ENCODE data around the gene SEMA7A. TPM values are rescaled to one million over a fixed set of nuclear protein-coding genes. Genes with fewer than 3 reads are reported as not detected.

The SEMA7A gene
- total and polyA plus RNA-seq, 4 donors: 4.2 to 15.0 (median 6.8) TPM

- peaks cover 0 to 4% (median 0%) of the 10 kb centered on the region in 5 donors for H3K4me1 ChIP-seq (ENCODE audit: control insufficient read depth in 5 of 5, insufficient read depth in 5 of 5, low read length in 5 of 5)
- WGBS, 2 donors: 72 to 85% methylated on average over 14 of the region's 14 CpGs
- H3K4me3 ChIP-seq: no peak overlapping the region
- no peak for TF ChIP-seq CTCF (IDR thresholded peaks at IDR 0.05; ENCODE audit: control extremely low read depth, extremely low read depth)
- H3K27me3 ChIP-seq (ENCODE audit: control insufficient read depth in 3 of 3, insufficient read depth in 3 of 3, low read length in 2 of 3): no peaks in the 10 kb centered on the region
- DNase-seq (no peak), ATAC-seq (ENCODE audit: insufficient read depth, low FRiP score) (no peak)
- H3K9ac ChIP-seq (ENCODE audit: insufficient read depth in 1 of 2, low read length in 2 of 2): no peak overlapping the region
- H3K9me3 ChIP-seq (ENCODE audit: control insufficient read depth in 4 of 4, insufficient read depth in 3 of 4, low read length in 3 of 4): peaks cover 0 to 2% (median 0%) of the 10 kb centered on the region in 4 donors
- peaks cover 3 to 19% (median 15%) of the 10 kb centered on the region in 4 donors for H3K36me3 ChIP-seq (ENCODE audit: control insufficient read depth in 4 of 4, insufficient read depth in 4 of 4, low read length in 4 of 4)
- H3K27ac ChIP-seq (ENCODE audit: low read depth in 1 of 2, low read length in 1 of 2): no peak overlapping the region
Observed at GRCh38 chr15:74443100-74443909, 9.5 kb upstream of the SEMA7A start.

GRCh38 chr15:74442604-74443003, 8.8 kb upstream of the SEMA7A start:
- H3K4me3 ChIP-seq: no peak overlapping the region
- WGBS, 2 donors: 66 to 68% methylated on average over 3 of the region's 3 CpGs
- peaks cover 3 to 12% (median 8%) of the 10 kb centered on the region in 4 donors for H3K36me3 ChIP-seq (ENCODE audit: control insufficient read depth in 4 of 4, insufficient read depth in 4 of 4, low read length in 4 of 4)
- H3K9ac ChIP-seq (ENCODE audit: insufficient read depth in 1 of 2, low read length in 2 of 2): no peak overlapping the region
- ATAC-seq (ENCODE audit: insufficient read depth, low FRiP score) (no peak), DNase-seq (no peak)
- no peaks in the 10 kb centered on the region for H3K27me3 ChIP-seq (ENCODE audit: control insufficient read depth in 3 of 3, insufficient read depth in 3 of 3, low read length in 2 of 3)
- peaks cover 0 to 4% (median 0%) of the 10 kb centered on the region in 5 donors for H3K4me1 ChIP-seq (ENCODE audit: control insufficient read depth in 5 of 5, insufficient read depth in 5 of 5, low read length in 5 of 5)
- peaks cover 0 to 2% (median 0%) of the 10 kb centered on the region in 4 donors for H3K9me3 ChIP-seq (ENCODE audit: control insufficient read depth in 4 of 4, insufficient read depth in 3 of 4, low read length in 3 of 4)
- H3K27ac ChIP-seq (ENCODE audit: low read depth in 1 of 2, low read length in 1 of 2): no peak overlapping the region
- no peak for TF ChIP-seq CTCF (IDR thresholded peaks at IDR 0.05; ENCODE audit: control extremely low read depth, extremely low read depth)

GRCh38 chr15:74442063-74442462, 8.3 kb upstream of the SEMA7A start:
- no peak for TF ChIP-seq CTCF (IDR thresholded peaks at IDR 0.05; ENCODE audit: control extremely low read depth, extremely low read depth)
- Histone ChIP-seq H3K36me3 (ENCODE audit: control insufficient read depth in 4 of 4, insufficient read depth in 4 of 4, low read length in 4 of 4) (peaks cover 3 to 8% (median 7%) of the 10 kb centered on the region in 4 donors), H3K27me3 (ENCODE audit: control insufficient read depth in 3 of 3, insufficient read depth in 3 of 3, low read length in 2 of 3) (no peaks in the 10 kb centered on the region), H3K4me1 (ENCODE audit: control insufficient read depth in 5 of 5, insufficient read depth in 5 of 5, low read length in 5 of 5) (peaks cover 0 to 4% (median 0%) of the 10 kb centered on the region in 5 donors), H3K27ac (ENCODE audit: low read depth in 1 of 2, low read length in 1 of 2) (no peak overlapping the region), H3K9ac (ENCODE audit: insufficient read depth in 1 of 2, low read length in 2 of 2) (no peak overlapping the region), H3K9me3 (ENCODE audit: control insufficient read depth in 4 of 4, insufficient read depth in 3 of 4, low read length in 3 of 4) (peaks cover 0 to 2% (median 0%) of the 10 kb centered on the region in 4 donors), H3K4me3 (no peak overlapping the region)
- no peak for ATAC-seq (ENCODE audit: insufficient read depth, low FRiP score)
- DNase-seq: no peak
- 85 to 95% methylated on average over 3 of the region's 3 CpGs for WGBS, 2 donors
